Loucy (cell line): Measurements from ENCODE around the gene PLEKHG7.

Source experiments
- H2AFZ ChIP-seq: fragments of 200-600 bp; sonication (generic); 2 replicates; pipeline ENCODE4 v1.6.0; 2016; ENCODE audit warnings: antibody characterized with exemption, mild to moderate bottlenecking, low read length, moderate library complexity
- H3F3A ChIP-seq: fragments of 200-600 bp; 2 replicates; pipeline ENCODE4 v1.6.0; 2016; ENCODE audit warnings: antibody characterized with exemption, low read depth, mild to moderate bottlenecking
- H3K27me3 ChIP-seq: fragments of 200-600 bp; sonication (generic); 2 replicates; pipeline ENCODE4 v1.6.1; 2014; ENCODE audit warnings: low read length, mild to moderate bottlenecking; ENCODE audit not compliant: insufficient read depth, poor library complexity, severe bottlenecking
- H3K36me3 ChIP-seq: fragments of 200-600 bp; sonication (generic); 2 replicates; pipeline ENCODE4 v1.6.1; 2016; ENCODE audit warnings: low read length; ENCODE audit not compliant: insufficient read depth
- H3K4me1 ChIP-seq: fragments of 200-600 bp; sonication (generic); 2 replicates; pipeline ENCODE4 v1.5.1; 2014; ENCODE audit warnings: low read length, mild to moderate bottlenecking; ENCODE audit not compliant: insufficient read depth, poor library complexity, severe bottlenecking
- H3K4me2 ChIP-seq: fragments of 200-600 bp; sonication (generic); 2 replicates; pipeline ENCODE4 v1.6.0; 2014; ENCODE audit warnings: antibody characterized with exemption, low read length, low read depth, mild to moderate bottlenecking; ENCODE audit not compliant: poor library complexity, severe bottlenecking
- H3K4me3 ChIP-seq: fragments of 200-600 bp; sonication (generic); 2 replicates; pipeline ENCODE4 v1.5.1; 2014; ENCODE audit warnings: low read length, mild to moderate bottlenecking, mixed read lengths; ENCODE audit not compliant: poor library complexity, severe bottlenecking
- H3K79me2 ChIP-seq: fragments of 200-600 bp; sonication (generic); 2 replicates; pipeline ENCODE4 v1.6.1; 2014; ENCODE audit warnings: low read length; ENCODE audit not compliant: insufficient read depth
- H3K9ac ChIP-seq: fragments of 200-600 bp; sonication (generic); 2 replicates; pipeline ENCODE4 v1.6.0; 2014; ENCODE audit warnings: mild to moderate bottlenecking, low read depth, low read length, moderate library complexity; ENCODE audit not compliant: poor library complexity, severe bottlenecking
- H3K9me2 ChIP-seq: fragments of 200-600 bp; sonication (generic); replicated peaks from 2 replicates; pipeline ENCODE4 v1.6.1; 2016; ENCODE audit warnings: low read depth, low read length, mixed read lengths
- H3K9me3 ChIP-seq: fragments of 200-600 bp; sonication (generic); 2 replicates; pipeline ENCODE4 v1.6.1; 2014; ENCODE audit warnings: mild to moderate bottlenecking, antibody characterized with exemption, low read length, low read depth; ENCODE audit not compliant: insufficient read depth
- H4K20me1 ChIP-seq: fragments of 200-600 bp; sonication (generic); 2 replicates; pipeline ENCODE4 v1.6.0; 2014; ENCODE audit warnings: antibody characterized with exemption, low read length, mild to moderate bottlenecking; ENCODE audit not compliant: insufficient read depth, poor library complexity, severe bottlenecking
- EZH2phosphoT487 ChIP-seq: fragments of 200-600 bp; IDR thresholded peaks from 2 replicates; pipeline ENCODE4 v1.6.1; 2018; ENCODE audit warnings: antibody characterized with exemption, mild to moderate bottlenecking, moderate library complexity, borderline replicate concordance
- TF ChIP-seq, protein P1 (sequence below): fragments of 200-600 bp; sonication (generic); conservative IDR thresholded peaks from 2 replicates; pipeline ENCODE4 v1.5.1; 2014; ENCODE audit warnings: mild to moderate bottlenecking, antibody characterized with exemption, low read length

PLEKHG7 gene

DNA sequence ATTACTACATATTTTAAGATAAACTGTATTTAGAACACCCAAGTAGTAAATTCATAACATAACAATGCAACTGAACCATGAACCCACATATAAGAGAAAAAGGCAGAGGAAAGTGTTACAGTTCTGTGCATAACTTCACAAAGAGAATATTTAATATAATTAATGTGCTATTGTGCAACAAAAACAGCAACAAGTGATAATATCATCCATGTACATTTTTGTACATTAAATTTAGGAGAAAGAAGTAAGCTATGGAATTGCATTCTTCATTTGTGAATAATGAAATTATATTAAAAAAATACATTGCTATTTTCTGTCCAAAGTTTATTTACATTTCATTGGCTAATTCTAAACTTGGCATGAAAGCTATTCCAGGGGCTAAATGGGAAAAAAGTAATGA lies 72.6 kb downstream of the PLEKHG7 start:
- Histone ChIP-seq H3K9ac (no peak overlapping the region), H4K20me1 (no peaks in the 10 kb centered on the region), H2AFZ (no peak overlapping the region), H3K79me2 (no peaks in the 10 kb centered on the region), H3K27me3 (no peaks in the 10 kb centered on the region), H3K4me1 (peaks cover 20% of the 10 kb centered on the region), H3F3A (no peaks in the 10 kb centered on the region; the same call in 1 of the 2 replicates), H3K4me3 (no peak overlapping the region), H3K9me3 (no peaks in the 10 kb centered on the region), H3K36me3 (peaks cover 44% of the 10 kb centered on the region), H3K9me2 (no peaks in the 10 kb centered on the region), H3K4me2 (no peak overlapping the region)
- no peak for TF ChIP-seq EZH2phosphoT487
- TF ChIP-seq, protein P1, sequence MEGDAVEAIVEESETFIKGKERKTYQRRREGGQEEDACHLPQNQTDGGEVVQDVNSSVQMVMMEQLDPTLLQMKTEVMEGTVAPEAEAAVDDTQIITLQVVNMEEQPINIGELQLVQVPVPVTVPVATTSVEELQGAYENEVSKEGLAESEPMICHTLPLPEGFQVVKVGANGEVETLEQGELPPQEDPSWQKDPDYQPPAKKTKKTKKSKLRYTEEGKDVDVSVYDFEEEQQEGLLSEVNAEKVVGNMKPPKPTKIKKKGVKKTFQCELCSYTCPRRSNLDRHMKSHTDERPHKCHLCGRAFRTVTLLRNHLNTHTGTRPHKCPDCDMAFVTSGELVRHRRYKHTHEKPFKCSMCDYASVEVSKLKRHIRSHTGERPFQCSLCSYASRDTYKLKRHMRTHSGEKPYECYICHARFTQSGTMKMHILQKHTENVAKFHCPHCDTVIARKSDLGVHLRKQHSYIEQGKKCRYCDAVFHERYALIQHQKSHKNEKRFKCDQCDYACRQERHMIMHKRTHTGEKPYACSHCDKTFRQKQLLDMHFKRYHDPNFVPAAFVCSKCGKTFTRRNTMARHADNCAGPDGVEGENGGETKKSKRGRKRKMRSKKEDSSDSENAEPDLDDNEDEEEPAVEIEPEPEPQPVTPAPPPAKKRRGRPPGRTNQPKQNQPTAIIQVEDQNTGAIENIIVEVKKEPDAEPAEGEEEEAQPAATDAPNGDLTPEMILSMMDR: no peak

- no peaks in the 10 kb centered on the region for H3F3A ChIP-seq
- H3K9me2 ChIP-seq: no peaks in the 10 kb centered on the region
- peaks cover 3% of the 10 kb centered on the region for H3K4me1 ChIP-seq
- no peak overlapping the region for H3K4me2 ChIP-seq
- H3K27me3 ChIP-seq: no peaks in the 10 kb centered on the region
- H3K4me3 ChIP-seq: no peak overlapping the region
- no peak overlapping the region for H2AFZ ChIP-seq
- no peak overlapping the region for H3K9ac ChIP-seq
- H3K79me2 ChIP-seq: no peaks in the 10 kb centered on the region
- H3K9me3 ChIP-seq: no peaks in the 10 kb centered on the region
- H3K36me3 ChIP-seq: peaks cover 53% of the 10 kb centered on the region
- H4K20me1 ChIP-seq: no peaks in the 10 kb centered on the region
- TF ChIP-seq EZH2phosphoT487: no peak
- TF ChIP-seq, protein P1: no peak
Measured at GRCh38 chr12:92778525-92778924, 75.7 kb downstream of the PLEKHG7 start.

DNA sequence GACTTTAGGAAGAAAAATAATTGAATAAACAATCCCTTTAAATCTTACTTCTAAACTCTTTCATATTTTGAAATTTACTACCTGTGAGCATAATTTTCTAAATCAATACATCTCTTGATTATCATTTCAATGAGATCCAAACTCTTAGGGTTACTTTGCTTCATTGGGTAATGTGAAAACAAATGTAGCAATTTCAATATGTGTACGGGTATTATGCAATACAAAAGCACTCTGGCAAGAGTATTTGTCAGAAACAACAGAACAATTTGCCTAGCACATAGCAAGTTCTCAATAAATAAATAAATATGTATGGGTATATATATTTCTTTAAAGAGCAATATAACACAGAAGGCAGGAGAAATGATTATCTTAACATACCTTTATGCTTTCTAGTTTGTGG lies 77.1 kb downstream of the PLEKHG7 start:
- no peaks in the 10 kb centered on the region for H3F3A ChIP-seq
- H3K4me2 ChIP-seq: no peak overlapping the region
- H3K4me1 ChIP-seq: no peaks in the 10 kb centered on the region
- H3K9me2 ChIP-seq: no peaks in the 10 kb centered on the region
- no peak for TF ChIP-seq EZH2phosphoT487
- TF ChIP-seq, protein P1: no peak
- no peaks in the 10 kb centered on the region for H3K79me2 ChIP-seq
- H3K36me3 ChIP-seq: peaks cover 53% of the 10 kb centered on the region
- H3K9ac ChIP-seq: no peak overlapping the region
- H4K20me1 ChIP-seq: no peaks in the 10 kb centered on the region
- no peak overlapping the region for H3K4me3 ChIP-seq
- no peaks in the 10 kb centered on the region for H3K27me3 ChIP-seq
- H2AFZ ChIP-seq: no peak overlapping the region
- H3K9me3 ChIP-seq: no peaks in the 10 kb centered on the region
